ENCODE results near the gene GAA. TPM values are rescaled to one million over a fixed set of nuclear protein-coding genes. Genes with fewer than 3 reads are reported as not detected.

GAA gene
- total RNA-seq, 3 donors from 2014 or later (not counting 1 experiment from before 2014, with no cell fraction given): 28.5 to 35.8 (median 32.9) TPM

DNA sequence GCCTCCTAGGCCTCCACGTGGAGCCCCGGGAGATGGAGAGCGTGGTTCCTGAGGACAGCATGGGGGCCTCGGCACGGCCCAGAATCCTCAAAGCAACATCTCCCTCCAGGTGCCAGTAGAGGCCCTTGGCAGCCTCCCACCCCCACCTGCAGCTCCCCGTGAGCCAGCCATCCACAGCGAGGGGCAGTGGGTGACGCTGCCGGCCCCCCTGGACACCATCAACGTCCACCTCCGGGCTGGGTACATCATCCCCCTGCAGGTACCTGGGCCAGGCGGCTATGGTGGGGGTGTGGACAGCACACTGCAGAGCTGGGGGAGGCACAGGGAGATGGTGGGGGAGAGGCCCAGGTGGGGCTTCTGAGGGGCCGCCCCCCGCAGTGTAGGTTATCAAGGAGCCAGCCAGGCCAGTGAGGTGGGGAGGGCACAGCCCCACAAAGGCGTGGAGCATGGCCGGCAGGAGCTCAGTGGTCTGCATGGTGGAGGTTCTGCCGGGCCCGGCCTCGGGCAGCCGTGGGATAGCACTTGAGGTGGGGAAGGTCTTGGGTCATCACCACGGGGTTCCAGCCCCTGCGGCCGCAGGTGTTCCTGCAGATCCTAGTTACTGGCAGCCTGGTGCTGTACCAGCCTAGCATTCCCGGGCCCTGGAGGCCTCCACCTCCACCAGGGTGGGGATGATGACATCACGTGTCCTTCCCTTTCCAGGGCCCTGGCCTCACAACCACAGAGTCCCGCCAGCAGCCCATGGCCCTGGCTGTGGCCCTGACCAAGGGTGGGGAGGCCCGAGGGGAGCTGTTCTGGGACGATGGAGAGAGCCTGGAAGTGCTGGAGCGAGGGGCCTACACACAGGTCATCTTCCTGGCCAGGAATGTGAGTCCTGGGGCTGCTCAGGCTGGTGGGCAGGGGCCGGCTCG, 16.4 kb downstream of the GAA start:
- Mint-ChIP-seq H3K27me3 (ENCODE audit: low read depth in 2 of 2) (no peaks in the 10 kb centered on the region), H3K27ac (no peak overlapping the region), H3K4me1 (no peaks in the 10 kb centered on the region), H3K36me3 (no peaks in the 10 kb centered on the region), H3K4me3 (no peak overlapping the region), H3K9me3 (peaks cover 0 to 3% of the 10 kb centered on the region in 2 donors)
- Histone ChIP-seq H3K4me3 (ENCODE audit: low read length) (no peak overlapping the region), H3K27ac (ENCODE audit: low read length) (no peak overlapping the region), H3K4me1 (ENCODE audit: control insufficient read depth, insufficient read depth, low read length) (no peaks in the 10 kb centered on the region), H3K36me3 (ENCODE audit: control insufficient read depth, insufficient read depth, low read length) (no peaks in the 10 kb centered on the region), H3K27me3 (ENCODE audit: control insufficient read depth, insufficient read depth, low read length) (no peaks in the 10 kb centered on the region), H3K9me3 (ENCODE audit: control insufficient read depth, insufficient read depth, low read length) (no peaks in the 10 kb centered on the region)
- WGBS (ENCODE audit: insufficient coverage): 94% methylated on average over 31 of the region's 31 CpGs
- TF ChIP-seq, protein P1, sequence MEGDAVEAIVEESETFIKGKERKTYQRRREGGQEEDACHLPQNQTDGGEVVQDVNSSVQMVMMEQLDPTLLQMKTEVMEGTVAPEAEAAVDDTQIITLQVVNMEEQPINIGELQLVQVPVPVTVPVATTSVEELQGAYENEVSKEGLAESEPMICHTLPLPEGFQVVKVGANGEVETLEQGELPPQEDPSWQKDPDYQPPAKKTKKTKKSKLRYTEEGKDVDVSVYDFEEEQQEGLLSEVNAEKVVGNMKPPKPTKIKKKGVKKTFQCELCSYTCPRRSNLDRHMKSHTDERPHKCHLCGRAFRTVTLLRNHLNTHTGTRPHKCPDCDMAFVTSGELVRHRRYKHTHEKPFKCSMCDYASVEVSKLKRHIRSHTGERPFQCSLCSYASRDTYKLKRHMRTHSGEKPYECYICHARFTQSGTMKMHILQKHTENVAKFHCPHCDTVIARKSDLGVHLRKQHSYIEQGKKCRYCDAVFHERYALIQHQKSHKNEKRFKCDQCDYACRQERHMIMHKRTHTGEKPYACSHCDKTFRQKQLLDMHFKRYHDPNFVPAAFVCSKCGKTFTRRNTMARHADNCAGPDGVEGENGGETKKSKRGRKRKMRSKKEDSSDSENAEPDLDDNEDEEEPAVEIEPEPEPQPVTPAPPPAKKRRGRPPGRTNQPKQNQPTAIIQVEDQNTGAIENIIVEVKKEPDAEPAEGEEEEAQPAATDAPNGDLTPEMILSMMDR (IDR thresholded peaks at IDR 0.05): no peak
- ATAC-seq: no peak
- intact Hi-C loops (cut with micrococcal nuclease): no loop called here
- DNase-seq: no peak

DNA sequence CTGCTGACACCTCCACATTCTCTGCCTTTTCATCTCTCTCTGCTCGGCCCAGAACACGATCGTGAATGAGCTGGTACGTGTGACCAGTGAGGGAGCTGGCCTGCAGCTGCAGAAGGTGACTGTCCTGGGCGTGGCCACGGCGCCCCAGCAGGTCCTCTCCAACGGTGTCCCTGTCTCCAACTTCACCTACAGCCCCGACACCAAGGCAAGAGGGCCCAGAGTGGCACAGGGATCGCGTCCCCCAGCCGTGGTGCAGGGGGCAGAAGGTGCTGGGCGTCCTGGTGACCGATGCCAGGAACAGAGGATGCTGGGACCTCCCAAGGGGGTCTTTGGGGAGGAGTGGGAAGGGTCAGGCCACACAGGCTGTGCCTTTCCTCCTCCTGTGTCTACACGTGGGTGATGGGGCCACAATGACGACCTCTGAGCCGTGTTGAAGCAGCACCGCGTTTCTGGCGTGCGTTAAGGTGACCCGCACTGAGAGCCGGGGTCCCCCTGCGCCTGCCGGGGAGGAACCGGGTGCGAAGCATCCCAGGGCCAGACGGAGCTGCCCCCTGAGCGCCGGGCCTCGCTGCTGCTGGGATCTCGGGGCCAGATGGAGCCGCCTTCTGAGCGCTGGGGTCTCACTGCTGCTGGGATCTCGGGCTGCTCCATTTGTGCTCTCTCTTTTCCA, 17.4 kb downstream of the GAA start:
- H3K9me3 ChIP-seq (ENCODE audit: control insufficient read depth, insufficient read depth, low read length): no peaks in the 10 kb centered on the region
- no peaks in the 10 kb centered on the region for H3K36me3 ChIP-seq (ENCODE audit: control insufficient read depth, insufficient read depth, low read length)
- DNase-seq: no peak
- Mint-ChIP-seq H3K4me1 (no peaks in the 10 kb centered on the region), H3K27me3 (ENCODE audit: low read depth in 2 of 2) (no peaks in the 10 kb centered on the region), H3K4me3 (no peak overlapping the region), H3K27ac (no peak overlapping the region), H3K9me3 (peaks cover 0 to 3% of the 10 kb centered on the region in 2 donors), H3K36me3 (no peaks in the 10 kb centered on the region)
- H3K4me1 ChIP-seq (ENCODE audit: control insufficient read depth, insufficient read depth, low read length): no peaks in the 10 kb centered on the region
- intact Hi-C loops (cut with micrococcal nuclease): no loop called here
- H3K27me3 ChIP-seq (ENCODE audit: control insufficient read depth, insufficient read depth, low read length): no peaks in the 10 kb centered on the region
- no peak overlapping the region for H3K27ac ChIP-seq (ENCODE audit: low read length)
- 94% methylated on average over 35 of the region's 35 CpGs for WGBS (ENCODE audit: insufficient coverage)
- no peak for ATAC-seq
- TF ChIP-seq, protein P1 (IDR thresholded peaks at IDR 0.05): no peak
- H3K4me3 ChIP-seq (ENCODE audit: low read length): no peak overlapping the region

DNA sequence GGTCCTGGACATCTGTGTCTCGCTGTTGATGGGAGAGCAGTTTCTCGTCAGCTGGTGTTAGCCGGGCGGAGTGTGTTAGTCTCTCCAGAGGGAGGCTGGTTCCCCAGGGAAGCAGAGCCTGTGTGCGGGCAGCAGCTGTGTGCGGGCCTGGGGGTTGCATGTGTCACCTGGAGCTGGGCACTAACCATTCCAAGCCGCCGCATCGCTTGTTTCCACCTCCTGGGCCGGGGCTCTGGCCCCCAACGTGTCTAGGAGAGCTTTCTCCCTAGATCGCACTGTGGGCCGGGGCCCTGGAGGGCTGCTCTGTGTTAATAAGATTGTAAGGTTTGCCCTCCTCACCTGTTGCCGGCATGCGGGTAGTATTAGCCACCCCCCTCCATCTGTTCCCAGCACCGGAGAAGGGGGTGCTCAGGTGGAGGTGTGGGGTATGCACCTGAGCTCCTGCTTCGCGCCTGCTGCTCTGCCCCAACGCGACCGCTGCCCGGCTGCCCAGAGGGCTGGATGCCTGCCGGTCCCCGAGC, 17.9 kb downstream of the GAA start:
- H3K27me3 Mint-ChIP-seq (ENCODE audit: low read depth in 2 of 2): no peaks in the 10 kb centered on the region
- no peaks in the 10 kb centered on the region for H3K36me3 ChIP-seq (ENCODE audit: control insufficient read depth, insufficient read depth, low read length)
- H3K27ac Mint-ChIP-seq: no peak overlapping the region
- TF ChIP-seq, protein P1 (IDR thresholded peaks at IDR 0.05): no peak
- ATAC-seq (no peak), DNase-seq (no peak)
- WGBS (ENCODE audit: insufficient coverage): 96% methylated on average over 22 of the region's 24 CpGs
- intact Hi-C loops (cut with micrococcal nuclease): no loop called here
- no peak overlapping the region for H3K4me3 ChIP-seq (ENCODE audit: low read length)
- no peaks in the 10 kb centered on the region for H3K36me3 Mint-ChIP-seq
- no peak overlapping the region for H3K4me3 Mint-ChIP-seq
- H3K4me1 ChIP-seq (ENCODE audit: control insufficient read depth, insufficient read depth, low read length): no peaks in the 10 kb centered on the region
- H3K9me3 Mint-ChIP-seq: peaks cover 0 to 3% of the 10 kb centered on the region in 2 donors
- H3K4me1 Mint-ChIP-seq: no peaks in the 10 kb centered on the region
- H3K27me3 ChIP-seq (ENCODE audit: control insufficient read depth, insufficient read depth, low read length): no peaks in the 10 kb centered on the region
- no peak overlapping the region for H3K27ac ChIP-seq (ENCODE audit: low read length)
- H3K9me3 ChIP-seq (ENCODE audit: control insufficient read depth, insufficient read depth, low read length): no peaks in the 10 kb centered on the region

Measured in natural killer cell (primary cell).